Omental fat pad (tissue), 4 donors: ENCODE results near the gene ARMH3. TPM values are rescaled to one million over a fixed set of nuclear protein-coding genes. Genes with fewer than 3 reads are reported as not detected.

ENCODE experiments used
- ATAC-seq: fragments of 150-250 bp; one replicate; pipeline ENCODE4 v1.9.1; 2016; ENCODE audit warnings: mild to moderate bottlenecking, moderate library complexity; ENCODE audit not compliant: low FRiP score
- DNase-seq: peaks from one replicate; pipeline ENCODE4 v3.0.0-alpha.2; 2019; ENCODE audit warnings: low spot score
- total RNA-seq, 4 donors: library from RNA; depleted of rRNA; stranded (reverse); fragments of >200 nt; gene quantifications; one replicate each; pipeline ENCODE4 v1.1.0, GENCODE V29; 2016
- TF ChIP-seq, protein P1 (sequence below), 3 donors: fragments of 450-650 bp; IDR thresholded peaks; one replicate each; pipeline ENCODE4 v1.5.1; 2016 to 2017; ENCODE audit warnings: antibody characterized with exemption in 3 of 3, mild to moderate bottlenecking in 3 of 3, moderate library complexity in 2 of 3

The ARMH3 gene
- total RNA-seq, 4 donors from 2014 or later, result 10.0 to 61.8 (median 12.7) TPM

DNA sequence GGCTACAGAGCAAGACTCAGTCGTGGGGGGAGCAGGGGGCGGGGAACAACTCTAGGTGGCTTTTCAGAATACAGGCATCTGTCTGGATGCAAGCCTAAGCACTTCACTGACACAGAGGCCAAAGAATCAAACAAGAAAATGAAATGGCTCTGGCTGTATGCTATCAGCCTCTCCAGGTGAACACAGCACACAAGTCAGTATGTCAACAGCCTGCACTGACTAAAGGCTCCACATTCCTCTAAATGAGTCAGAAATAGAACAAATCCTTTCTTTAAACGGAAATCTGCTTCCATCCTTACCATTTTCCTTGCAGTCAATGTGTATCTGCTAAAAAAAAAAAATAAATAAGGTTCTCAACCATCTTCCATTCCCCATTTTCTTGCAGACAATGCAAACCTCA lies 88.3 kb downstream of the ARMH3 start:
- no peak for DNase-seq
- no peak for ATAC-seq
- TF ChIP-seq, protein P1, sequence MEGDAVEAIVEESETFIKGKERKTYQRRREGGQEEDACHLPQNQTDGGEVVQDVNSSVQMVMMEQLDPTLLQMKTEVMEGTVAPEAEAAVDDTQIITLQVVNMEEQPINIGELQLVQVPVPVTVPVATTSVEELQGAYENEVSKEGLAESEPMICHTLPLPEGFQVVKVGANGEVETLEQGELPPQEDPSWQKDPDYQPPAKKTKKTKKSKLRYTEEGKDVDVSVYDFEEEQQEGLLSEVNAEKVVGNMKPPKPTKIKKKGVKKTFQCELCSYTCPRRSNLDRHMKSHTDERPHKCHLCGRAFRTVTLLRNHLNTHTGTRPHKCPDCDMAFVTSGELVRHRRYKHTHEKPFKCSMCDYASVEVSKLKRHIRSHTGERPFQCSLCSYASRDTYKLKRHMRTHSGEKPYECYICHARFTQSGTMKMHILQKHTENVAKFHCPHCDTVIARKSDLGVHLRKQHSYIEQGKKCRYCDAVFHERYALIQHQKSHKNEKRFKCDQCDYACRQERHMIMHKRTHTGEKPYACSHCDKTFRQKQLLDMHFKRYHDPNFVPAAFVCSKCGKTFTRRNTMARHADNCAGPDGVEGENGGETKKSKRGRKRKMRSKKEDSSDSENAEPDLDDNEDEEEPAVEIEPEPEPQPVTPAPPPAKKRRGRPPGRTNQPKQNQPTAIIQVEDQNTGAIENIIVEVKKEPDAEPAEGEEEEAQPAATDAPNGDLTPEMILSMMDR (IDR thresholded peaks at IDR 0.05), result no peak

DNA sequence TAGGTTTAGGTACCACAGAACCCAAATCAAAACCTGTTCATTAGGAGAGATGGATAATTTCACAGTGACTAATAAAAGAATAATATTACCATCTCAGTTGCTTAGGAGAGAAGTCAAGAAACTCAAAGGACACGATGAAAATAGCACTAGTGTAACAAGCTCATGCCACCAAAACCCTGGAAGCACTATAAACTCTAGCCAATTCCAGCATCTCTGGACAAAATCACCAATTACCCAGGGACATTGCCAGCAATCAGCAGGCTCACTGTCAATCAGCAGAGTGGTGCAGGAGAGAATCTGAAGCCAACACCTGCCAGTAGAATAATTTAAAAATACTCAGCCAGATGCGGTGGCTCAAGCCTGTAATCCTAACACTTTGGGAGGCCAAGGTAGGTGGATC lies 88.9 kb downstream of the ARMH3 start:
- TF ChIP-seq, protein P1 (IDR thresholded peaks at IDR 0.05), result no peak
- ATAC-seq (no peak), DNase-seq (no peak)

DNA sequence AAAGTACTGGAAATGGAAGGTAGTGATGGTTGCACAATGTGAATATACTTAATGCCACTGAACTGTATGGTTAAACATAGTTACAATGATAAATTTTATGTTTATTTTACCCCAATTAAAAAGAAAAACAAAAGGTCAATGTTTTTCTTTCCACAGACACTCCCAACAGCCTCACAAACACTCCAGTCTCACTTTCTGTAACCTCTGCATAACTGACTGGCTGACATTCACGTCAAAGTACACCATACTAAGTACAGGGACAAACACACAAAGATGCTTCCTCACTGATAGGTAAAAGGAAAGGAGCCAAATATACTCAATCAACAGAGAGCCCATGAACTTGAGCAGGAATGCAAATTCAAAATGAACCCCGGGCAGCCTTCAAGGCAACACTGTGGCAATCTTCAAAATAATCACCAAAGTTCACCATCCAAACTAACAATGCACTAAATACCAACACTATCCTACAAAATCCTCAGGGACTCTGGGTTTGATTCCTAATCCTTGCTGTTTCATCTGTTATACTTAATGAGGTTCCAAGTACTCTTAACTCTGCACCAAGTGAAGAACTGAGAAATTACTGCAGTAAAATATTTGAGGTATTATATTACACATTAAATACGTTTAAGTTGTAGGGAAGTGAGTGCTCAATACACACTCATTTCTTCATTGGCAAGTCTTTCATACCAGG lies 90.8 kb downstream of the ARMH3 start:
- ATAC-seq, result no peak
- no peak for DNase-seq
- TF ChIP-seq, protein P1 (IDR thresholded peaks at IDR 0.05), result no peak

DNA sequence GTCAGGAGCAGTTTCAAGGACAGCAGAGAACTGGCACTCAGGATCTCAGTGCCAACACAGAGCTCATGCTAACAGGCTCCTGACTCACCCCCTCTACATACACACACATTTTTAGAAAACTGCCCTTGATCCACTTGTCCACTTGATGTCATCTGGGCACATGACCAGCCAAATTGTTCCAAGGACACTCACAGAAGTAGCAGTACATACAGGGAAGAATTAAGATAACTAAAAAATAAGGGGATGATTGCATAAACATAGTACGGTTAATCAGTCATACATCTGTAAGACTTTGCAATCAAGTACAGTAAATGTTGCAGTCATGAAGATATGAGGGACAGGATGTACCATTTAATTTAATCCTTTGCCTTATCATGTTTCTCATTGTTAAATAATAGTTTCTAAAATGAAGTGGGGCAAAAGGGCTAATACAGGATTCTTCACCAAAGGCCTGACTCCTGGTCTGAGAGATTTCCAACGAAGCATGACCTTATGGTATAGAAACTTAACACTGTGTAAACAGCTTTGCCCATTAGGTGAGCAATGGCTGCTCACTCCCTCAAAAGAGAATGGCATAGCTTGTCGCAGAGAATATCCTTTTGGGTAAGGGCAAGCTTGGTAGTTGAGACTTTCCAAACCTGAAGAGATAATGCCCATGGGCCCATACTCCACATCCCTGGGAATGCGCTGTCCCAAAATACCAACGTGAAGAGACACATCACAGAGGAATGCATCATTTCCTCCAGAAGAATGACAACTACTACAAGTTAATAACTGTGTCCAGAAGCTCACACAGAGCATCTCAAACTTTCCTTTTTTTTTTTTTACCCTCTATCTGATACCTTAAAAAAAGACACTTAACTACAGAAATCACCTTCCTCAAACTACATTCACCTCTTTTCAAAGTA lies 94.1 kb downstream of the ARMH3 start:
- TF ChIP-seq, protein P1 (IDR thresholded peaks at IDR 0.05), result no peak
- ATAC-seq, result no peak
- no peak for DNase-seq

DNA sequence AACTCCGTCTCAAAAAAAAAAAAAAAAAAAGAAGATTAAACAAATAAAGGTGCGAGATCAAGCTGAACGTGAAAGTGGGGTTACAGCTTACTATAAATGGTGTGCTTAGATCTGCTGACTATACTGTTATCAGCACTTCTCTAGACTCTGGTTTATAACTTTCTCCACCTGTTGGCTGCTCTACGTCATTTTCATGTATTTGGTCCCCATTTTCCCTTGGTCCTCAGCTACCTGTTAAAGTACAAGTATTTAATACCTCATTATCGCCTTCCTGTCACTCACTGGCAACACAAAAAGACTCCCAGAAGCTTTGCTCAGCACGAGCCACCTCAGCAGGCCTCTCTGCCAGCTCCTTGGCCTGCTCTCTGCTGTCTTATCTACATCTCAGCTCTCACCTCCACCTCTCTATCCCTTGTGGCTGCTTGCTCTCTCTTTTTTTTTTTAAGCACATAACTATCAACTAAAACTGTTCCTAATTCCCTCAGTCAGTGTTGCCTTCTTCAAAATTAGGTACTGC lies 95.0 kb downstream of the ARMH3 start:
- ATAC-seq (no peak), DNase-seq (no peak)
- TF ChIP-seq, protein P1 (IDR thresholded peaks at IDR 0.05), result no peak

DNA sequence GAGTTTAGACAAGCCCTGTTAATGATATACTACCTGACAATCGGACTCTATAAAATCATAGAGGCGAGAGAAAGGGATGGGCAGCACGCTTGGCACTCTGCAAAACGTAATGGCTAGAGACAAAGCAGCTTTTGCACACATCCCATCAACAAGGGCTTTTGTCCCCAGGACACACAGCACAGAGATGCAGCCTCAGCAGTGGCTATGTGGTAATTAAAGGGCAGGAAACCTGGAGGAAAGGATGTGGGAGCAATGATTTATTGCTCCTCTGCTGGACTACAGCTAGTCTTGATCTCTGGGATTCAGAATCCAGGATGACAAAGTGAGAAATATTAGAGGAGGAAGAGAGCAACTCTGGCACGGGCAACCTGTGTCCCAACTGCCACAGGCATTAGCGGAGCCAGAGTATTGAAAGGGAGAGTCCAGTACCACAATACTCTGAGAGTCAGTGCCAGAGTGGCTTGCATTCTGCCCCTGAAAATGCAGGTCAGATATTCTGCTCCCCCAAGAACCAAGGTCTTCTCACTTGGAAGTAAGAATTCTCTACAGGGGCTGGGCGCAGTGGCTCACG lies 96.5 kb downstream of the ARMH3 start:
- no peak for ATAC-seq
- TF ChIP-seq, protein P1 (IDR thresholded peaks at IDR 0.05), result no peak
- DNase-seq, result no peak
